Measurements from ENCODE around the gene MYO10. TPM values are rescaled to one million over a fixed set of nuclear protein-coding genes. Genes with fewer than 3 reads are reported as not detected.
"Not testable (repeated sequence)": the region's sequence is repeated elsewhere in the genome, so short reads cannot be mapped to it uniquely, and the experiment has no call there.

Gene MYO10
- polyA plus RNA-seq, 1 donor: 35.3 TPM

DNA sequence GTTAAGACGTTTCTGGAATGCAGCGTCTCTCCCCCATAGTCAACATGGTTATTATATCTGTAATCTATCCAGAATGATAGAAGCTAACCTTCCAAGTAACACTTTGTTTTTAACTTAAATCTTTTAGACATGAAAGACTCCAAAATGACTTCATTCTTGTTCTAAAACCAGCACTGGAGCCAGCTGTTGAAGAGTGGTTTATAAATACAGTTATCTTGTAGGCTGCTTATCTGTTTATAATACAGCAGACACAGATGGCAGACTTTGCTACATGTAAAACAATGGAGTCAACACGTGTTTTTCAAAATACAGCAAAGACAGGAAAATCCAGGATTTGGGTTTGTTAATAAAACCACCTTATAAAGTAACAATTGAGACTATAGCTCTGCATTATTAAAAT is 270.5 kb downstream of the MYO10 start:
- no peak for DNase-seq

DNA sequence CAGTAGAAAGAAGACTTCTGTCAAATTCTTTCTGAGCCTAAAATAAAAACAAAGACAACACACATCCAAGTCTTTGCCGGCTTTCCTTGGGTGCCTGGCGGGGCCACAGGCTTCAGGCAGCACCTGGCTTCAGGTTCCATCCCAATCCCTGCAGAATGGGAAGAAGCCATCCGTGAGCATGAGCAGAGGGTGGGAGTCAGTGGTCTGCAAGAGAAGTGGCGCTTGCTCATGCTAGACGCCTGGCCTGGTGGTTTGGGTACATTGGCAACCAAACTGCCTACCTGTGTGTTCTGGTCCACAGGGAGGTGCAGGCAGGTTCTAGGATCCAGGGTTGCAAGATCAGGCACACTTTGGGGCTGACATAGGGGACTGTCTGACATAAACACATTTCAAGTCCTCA is 271.7 kb downstream of the MYO10 start:
- DNase-seq: no peak

DNA sequence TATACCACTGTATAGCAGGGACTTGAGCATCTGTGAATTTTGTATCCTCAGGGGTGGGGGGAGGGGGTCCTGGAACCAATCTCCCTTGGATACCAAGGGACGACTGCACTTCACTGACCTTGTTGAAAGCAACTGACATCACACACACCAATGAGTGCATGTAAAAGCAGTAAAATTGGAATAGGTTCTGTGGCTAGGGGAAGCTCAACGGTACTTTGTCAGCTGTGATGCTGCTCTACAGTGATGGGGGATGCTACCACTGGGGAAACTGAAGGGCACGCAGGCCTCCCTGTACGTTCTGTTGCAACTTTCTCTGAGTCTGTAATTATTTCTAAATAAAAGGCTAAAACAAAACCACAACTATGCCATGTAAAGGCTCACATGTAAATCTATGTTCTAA is 272.2 kb downstream of the MYO10 start:
- no peak for DNase-seq

DNA sequence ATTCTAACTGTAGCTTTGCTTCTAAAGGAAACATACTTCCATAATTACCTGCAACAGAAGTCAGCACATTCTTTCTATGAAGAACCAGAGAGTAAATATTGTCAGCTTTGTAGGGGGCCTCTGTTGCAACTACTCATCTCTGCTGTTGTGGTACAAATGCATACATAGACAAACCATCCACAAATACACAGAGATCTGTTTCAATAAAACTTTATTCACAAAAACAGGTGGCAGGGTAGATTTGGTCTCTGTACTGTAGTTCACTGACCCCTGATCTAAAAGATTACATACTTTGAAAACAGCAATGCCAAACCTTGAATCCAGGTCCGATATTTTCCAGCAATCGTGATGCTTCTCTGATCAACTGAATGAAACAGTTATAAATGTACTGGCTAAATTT is 274.4 kb downstream of the MYO10 start:
- no peak for DNase-seq

DNA sequence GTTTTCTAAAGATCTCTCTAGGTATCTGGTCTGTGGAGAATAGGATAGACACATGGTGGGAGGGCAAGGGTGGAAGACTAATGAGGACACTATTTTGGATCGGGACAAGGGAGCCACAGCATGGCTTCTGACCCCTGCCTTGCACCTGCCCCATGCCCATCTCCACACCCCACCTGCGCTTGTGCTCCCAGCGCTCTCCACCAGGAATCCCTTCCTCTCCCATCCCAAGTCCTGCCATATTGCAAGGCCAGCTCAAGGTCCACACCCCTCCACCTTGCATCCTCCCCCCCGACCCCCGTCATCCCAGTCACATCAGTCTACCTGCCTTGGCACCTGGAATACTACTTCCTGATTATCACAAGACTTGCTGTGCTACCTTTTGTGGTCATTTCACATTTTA is 275.1 kb downstream of the MYO10 start:
- no peak for DNase-seq

DNA sequence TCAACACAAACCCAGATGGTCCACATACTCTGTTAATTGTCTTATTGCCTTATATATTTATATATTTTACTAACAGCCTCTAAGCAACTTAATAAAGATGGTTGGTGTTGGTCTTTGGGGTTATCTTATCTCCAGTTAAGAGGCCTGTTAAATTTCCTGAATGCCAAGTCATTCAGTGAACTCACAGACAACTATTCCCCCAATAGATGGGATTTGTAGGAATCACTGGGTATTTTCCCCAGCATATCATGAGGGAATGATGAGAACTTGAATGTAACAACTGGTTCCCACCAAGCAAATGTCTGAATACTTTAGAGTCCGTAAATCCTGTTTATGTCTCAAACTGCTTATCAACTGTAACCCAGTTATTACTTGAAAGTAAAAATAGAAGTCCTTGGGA is 276.6 kb downstream of the MYO10 start:
- DNase-seq: no peak

DNA sequence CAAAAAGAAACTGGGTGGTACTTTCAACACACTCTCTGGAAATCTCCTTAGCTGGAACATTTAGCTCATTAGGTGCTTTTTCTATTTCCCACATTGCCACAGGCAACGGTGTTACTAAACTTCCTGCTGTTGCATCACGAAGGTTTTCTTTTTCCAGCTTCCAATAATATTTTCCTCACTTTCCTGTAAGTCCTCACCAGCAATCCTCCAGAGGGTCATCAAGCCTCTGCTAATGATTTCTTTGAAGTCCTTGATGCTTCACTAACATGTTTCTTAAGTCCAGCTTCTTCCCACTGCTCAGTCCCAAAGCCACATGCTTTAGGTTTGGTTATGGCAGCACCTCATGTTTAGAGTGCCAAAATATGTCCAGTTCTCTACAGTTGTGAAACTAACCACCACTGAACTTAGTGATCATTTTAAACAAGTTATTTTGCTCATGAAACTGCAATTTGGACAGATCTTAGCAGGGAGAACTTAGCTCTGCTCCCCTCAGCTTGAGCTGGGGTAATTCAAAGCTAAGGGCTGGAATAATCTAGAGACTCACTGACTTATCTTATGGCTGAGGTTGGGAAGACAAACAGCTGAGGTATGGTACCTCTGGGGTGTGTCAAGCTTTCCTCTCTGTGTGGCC is 279.4 kb downstream of the MYO10 start:
- DNase-seq: peak; percentile 41

DNA sequence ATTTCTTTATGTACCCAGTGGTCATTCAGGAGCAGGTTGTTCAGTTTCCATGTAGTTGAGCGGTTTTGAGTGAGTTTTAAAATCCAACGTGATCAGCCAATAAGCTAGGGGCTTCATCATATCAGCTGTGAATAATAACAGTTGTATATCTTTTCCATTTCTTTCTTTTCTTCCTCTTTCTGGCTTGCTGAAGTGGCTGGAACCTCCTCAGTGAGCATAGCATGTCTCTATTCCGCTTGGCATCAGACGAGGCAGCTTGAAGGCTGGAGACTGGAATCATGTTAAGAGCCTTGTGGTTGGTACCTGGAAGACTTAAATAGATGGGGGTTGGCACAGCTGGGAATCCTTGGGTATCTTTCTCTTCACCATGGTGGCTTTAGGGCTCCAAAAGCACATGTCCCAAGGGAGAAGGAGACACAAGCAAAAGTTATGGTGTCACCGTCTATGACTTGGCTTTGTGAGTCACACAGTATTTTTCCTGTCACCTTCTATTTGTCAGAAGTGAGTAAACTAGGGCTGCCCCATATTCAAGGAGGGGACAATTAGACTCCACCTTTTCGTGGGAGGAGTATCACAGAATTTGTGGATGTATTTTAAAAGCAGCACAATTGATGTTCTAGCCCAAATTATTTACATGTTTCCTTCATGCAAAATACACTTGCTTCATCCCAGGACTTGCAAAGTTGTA is 281.3 kb downstream of the MYO10 start:
- DNase-seq: no peak

DNA sequence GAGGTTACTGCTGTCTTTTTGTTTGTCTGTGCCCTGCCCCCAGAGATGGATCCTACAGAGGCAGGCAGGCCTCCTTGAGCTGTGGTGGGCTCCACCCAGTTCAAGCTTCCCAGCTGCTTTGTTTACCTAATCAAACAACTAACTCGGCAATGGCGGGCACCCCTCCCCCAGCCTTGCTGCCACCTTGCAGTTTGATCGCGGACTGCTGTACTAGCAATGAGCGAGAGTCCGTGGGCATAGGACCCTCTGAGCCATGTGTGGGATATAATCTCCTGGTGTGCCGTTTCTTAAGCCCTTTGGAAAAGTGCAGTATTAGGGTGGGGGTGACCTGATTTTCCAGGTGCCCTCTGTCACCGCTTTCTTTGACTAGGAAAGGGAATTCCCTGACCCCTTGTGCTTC is 287.3 kb downstream of the MYO10 start:
- DNase-seq: not testable (repeated sequence)

DNA sequence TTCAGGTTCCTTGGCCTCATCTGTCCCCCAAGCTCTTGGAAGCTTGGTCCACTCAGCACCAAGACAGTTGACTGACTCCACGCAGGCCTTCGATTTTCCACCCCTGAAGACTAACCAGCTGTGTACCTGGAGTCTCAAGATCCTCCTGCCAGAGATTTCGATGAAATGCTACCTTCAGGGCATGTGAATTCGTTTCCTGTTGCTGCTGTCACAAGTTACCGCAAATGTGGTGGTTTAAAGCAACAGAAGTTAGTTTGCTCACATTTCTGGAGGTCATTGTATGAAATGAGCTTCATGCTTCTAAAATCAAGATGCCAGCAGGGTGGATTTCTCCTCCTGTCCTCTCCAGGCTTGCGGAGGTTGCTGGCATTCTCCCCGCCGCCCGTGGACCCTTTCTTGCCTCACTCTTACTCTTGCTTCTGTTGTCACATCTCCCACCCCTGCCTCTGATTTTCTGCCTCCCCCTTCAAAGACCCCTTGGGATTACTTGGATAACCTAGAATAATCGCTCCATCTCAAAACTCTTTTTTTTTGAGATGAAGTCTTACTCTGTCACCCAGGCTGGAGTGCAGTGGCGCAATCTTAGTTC is 291.7 kb downstream of the MYO10 start:
- no peak for DNase-seq

DNA sequence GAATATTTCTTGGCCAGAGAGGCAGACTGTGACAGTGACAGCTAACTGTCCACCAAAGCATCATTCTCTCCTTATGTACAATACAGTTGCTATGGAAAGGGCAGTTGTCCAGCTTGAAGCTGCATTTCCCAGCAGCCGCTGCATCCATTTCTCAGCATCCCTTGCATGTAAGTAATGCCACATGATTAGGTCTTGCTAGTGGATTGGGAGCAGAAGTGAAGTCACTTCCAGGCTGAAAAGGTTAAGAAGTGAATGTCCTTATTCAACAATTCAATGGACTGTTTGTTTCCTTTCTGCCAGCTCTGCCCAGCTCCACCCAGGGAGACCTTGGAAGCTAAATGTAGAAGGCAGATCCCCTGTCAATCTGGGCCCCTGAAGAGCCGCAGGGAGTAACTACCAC is 293.2 kb downstream of the MYO10 start:
- DNase-seq: no peak

DNA sequence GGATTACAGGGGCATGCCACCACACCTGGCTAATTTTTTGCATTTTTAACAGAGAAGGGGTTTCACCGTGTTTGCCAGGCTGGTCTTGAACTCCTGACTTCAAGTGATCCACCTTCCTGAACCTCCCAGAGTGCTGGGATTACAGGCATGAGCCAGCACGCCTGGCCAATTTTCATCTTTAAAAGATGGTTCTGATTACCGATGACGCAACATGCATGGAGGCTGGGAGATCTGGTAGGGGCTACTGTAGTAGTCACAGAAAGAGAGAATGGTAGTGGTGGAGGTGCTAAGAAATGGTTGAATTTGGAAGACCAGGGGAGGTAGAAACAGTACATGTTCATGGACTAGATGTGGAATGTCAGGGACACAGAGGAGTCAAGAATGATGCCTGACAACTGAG is 296.9 kb downstream of the MYO10 start:
- DNase-seq: no peak

DNA sequence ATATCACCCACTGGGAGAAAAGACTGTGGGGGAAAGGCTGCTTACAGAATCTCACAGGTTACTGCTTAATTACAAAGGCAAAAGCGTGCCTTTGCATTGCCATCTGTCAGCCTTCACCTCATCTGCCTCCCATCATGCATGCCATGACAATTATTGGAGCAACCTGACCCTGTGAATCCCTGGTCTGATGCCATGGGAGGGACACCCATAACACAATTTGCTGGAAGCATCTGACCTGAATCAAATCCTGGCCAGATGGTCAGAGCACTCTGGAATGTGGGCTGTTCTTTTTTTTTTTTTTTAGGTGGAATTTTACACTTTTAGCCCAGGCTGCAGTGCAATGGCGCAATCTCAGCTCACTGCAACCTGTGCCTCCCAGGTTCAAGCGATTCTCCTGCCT is 307.7 kb downstream of the MYO10 start:
- no peak for DNase-seq

DNA sequence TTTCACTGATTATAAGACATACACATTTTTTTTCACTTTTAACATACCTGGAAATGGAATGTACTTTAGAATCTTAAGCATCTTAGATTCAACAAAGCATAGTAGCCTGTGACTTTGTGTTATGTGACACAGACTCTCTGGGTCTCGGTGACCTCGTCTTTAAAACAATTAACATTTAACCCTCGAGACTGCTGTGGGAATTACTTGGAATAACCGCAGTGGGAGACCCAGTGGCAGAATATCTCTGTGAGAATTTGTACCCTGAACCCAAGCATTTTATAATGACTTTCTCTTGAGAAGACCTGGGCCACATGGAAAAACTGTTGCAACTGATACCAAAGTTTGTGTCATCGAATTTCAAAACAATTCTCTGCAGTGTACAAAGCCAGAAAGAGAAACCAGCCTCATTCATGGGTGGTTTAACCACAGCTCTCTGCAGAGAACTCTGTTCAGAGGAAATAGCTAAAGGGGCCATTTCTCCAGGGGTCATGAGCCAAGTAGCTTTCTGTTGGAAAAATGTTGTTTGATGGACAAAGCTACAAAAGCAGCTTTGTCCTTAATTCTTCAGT is 309.3 kb downstream of the MYO10 start:
- DNase-seq: no peak

DNA sequence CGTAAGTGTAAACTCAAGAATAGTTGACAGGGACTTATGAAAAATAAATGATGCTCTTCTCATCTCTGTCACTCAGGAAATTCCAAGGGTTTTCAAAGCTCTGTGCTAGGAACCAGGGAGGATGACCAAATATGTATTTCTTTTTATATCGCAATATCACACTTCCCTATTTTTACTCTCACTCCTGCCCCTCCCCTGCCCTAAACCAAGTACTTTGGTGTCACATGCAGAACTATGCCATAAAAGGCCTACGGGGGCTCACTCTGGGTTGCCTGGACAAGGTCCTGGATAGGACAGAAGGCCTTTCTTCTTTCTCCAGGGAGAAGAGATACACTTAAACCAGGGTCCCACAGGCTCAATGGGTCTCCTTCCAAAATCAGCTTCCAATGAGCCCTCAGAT is 311.0 kb downstream of the MYO10 start:
- DNase-seq: no peak

DNA sequence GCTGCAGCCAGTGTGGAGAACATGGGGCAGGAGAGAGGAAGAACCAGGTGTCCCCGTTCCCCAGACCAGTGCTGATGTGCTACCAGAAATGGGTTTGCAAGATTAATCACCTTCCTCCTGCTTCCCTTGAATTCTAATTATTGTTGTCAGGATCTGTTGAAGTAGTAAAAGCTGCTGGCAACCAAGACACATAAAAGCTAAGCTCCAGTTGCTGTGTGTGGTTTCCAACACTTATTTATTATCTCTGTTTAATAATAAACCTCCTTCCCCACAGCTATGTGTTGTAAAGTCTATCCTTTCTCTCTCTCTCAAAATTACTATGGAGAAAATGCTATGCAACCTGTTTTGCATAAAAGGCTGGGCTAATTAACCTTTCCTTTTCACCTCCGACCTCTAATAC is 317.0 kb downstream of the MYO10 start:
- DNase-seq: no peak

DNA sequence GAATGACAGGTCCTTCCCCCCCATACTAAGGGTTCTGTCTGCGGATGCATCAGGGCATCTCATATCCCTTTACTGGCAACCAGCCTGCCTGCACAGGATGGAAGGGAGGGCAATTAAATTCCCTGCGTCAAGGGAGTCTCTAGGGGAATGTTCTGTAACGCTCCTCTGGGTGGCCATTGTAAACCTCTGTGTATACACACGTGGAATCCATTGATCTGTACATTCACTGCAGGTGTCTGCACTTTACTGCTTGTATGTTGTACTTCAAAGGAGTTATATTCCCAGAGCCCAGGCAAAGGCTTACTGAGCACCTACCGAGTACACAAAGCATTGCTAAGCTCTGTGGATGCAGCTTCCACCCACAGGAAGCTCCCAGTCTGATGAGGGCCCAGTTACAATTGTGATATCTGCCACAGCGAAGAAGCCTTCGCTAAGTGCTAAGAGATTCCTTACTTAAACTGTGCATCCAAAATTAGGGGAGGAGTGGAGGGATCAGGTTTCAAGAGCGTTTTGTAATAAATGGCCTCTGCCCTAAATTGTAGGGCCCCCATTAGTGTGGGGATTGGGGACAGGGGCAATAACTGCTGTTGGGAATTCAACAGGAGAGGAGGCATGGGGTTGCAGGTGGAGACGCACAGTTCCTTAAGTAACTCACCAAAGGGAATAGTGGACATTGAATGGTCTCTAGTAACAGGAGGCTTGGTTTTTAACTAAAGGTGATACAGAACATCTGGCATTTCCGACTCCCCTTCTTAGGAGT is 317.8 kb downstream of the MYO10 start:
- no peak for DNase-seq

DNA sequence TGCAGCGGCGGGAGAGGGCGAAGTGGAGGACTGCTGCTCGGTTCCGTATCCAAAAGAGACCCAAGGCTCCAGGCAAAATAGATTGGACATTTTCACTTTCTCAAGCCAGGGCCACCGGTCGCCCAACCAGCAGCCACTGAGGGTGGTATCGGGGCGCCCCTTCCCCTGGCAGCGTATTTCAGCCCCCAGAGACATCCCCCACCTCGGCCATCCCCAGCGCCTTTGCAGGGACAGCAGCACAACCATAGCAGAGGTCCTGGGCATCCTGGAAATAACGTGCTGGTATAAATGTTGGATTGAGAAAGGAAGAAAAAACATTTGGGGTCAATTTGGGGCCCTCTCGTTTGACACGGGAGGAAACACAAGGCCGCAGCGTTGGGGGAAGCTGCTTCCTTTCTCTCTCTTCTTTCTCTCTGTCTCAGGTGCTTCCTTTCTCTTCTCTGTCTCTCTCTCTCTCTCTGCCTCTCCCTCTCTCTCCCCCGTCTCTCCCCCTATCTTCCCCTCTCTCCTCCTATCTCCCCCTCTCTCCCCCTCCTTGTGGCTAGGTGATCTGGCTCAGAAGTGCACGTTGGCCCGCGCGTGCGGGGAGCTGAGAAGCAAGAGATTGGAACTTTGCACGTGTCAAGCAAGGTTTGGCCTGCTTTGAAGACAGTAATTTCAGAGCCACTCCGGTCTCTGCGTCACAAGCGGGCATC is 318.7 kb downstream of the MYO10 start:
- DNase-seq: no peak

DNA sequence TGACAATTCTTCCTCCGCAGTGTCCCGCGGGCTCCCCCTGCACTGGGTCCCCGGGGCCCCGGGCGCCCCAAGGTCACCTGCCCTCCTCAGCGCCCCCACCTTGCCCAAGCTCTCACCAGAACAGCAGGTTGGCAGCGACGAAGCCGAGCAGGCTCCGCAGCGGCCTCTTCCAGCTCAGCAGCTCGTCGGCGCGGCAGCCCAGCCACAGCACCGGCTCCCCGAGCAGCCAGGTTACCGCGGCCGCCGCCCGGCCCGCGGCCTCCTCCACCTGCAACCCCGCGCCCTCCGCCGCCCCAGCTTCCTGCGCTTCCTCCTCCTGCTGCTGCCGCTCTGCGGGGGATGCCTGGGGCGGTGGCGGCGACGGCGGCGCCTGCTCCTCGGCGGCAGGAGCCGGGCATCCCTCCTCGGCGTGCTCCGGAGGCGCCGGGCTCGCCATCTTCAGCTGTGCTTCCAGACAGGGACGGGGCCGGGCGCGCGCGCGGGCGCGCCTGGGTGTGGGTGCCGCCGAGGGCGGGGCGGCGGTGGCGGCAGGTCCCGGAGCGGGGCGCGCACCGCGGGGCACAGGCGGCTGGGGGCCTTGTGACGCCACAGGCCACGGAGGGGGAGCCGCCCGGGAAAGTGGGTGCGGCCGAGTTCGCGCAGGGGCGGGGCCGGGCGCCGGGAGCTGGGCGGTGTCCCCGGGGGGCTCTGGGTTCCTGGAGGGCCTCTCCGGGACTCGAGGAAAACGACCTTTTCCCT is 319.4 kb downstream of the MYO10 start, which contains the start of gene RETREG1:
RETREG1 (minus strand) TSS at position 462 of the 738 bp plus-strand sequence; CDS start at position 436, 26 bp downstream.
- DNase-seq: peak; percentile 34

DNA sequence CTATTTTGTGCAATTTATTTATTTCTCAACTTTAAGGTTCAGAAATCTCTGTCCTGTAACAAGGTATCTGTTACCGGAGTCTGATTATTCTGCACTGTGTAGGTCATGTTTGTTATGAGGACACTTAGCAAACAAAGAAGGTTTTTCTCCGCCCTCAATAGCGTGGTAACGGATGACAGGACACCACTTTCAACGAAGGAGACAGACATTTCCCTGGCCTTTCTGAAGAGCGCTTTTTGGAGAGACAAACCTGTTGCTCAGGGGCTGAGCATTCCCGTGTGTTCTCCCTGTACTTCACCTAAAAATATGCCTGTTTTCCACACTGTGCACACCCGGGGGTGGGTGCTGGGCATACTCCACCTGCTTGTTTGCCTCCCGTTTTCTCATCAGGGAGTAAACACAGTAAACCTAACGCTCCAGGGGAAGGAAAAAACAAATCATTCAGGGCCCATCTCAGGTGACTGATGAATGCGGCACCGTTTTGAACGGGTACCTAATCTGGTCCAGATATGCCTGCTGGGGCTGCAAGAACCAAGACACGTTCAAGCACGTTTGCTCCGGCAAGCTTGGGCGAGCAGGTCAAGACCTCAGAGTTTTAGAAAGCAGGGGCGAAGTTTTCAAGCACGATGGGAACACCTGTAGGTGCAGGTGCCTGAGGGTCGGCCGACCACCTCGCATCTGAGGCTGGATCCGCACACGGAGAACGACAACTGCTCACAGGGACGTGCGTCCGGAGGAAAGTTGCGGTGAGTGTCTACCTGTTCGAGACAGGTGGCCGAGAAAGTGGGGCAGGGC is 320.1 kb downstream of the MYO10 start:
- DNase-seq: no peak

DNA sequence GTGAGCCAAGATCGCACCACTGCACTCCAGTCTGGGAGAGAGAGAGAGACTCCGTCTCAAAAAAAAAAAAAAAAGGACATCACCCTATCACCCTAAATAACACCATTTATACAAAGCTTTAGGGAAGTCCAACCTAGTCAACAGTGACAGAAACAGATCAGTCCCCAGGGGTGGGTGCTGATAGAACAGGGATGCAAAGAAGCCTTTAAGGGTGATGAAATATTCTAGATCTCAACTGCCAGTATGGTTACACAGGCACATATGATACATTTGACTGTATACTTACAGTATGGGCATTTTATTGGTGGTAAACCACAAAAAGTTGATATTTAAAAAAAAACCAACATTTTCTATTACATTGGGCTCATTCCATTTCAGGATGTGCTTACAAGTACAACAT is 324.1 kb downstream of the MYO10 start:
- DNase-seq: no peak
